Loucy (cell line): ENCODE results near the gene ARHGAP26.

ENCODE experiments used
- H2AFZ ChIP-seq: fragments of 200-600 bp; sonication (generic); 2 replicates; pipeline ENCODE4 v1.6.0; 2016; ENCODE audit warnings: antibody characterized with exemption, mild to moderate bottlenecking, low read length, moderate library complexity
- H3F3A ChIP-seq: fragments of 200-600 bp; 2 replicates; pipeline ENCODE4 v1.6.0; 2016; ENCODE audit warnings: antibody characterized with exemption, low read depth, mild to moderate bottlenecking
- H3K27me3 ChIP-seq: fragments of 200-600 bp; sonication (generic); 2 replicates; pipeline ENCODE4 v1.6.1; 2014; ENCODE audit warnings: low read length, mild to moderate bottlenecking; ENCODE audit not compliant: insufficient read depth, poor library complexity, severe bottlenecking
- H3K36me3 ChIP-seq: fragments of 200-600 bp; sonication (generic); 2 replicates; pipeline ENCODE4 v1.6.1; 2016; ENCODE audit warnings: low read length; ENCODE audit not compliant: insufficient read depth
- H3K4me1 ChIP-seq: fragments of 200-600 bp; sonication (generic); 2 replicates; pipeline ENCODE4 v1.5.1; 2014; ENCODE audit warnings: low read length, mild to moderate bottlenecking; ENCODE audit not compliant: insufficient read depth, poor library complexity, severe bottlenecking
- H3K4me2 ChIP-seq: fragments of 200-600 bp; sonication (generic); 2 replicates; pipeline ENCODE4 v1.6.0; 2014; ENCODE audit warnings: antibody characterized with exemption, low read length, low read depth, mild to moderate bottlenecking; ENCODE audit not compliant: poor library complexity, severe bottlenecking
- H3K4me3 ChIP-seq: fragments of 200-600 bp; sonication (generic); 2 replicates; pipeline ENCODE4 v1.5.1; 2014; ENCODE audit warnings: low read length, mild to moderate bottlenecking, mixed read lengths; ENCODE audit not compliant: poor library complexity, severe bottlenecking
- H3K79me2 ChIP-seq: fragments of 200-600 bp; sonication (generic); 2 replicates; pipeline ENCODE4 v1.6.1; 2014; ENCODE audit warnings: low read length; ENCODE audit not compliant: insufficient read depth
- H3K9ac ChIP-seq: fragments of 200-600 bp; sonication (generic); 2 replicates; pipeline ENCODE4 v1.6.0; 2014; ENCODE audit warnings: mild to moderate bottlenecking, low read depth, low read length, moderate library complexity; ENCODE audit not compliant: poor library complexity, severe bottlenecking
- H3K9me2 ChIP-seq: fragments of 200-600 bp; sonication (generic); replicated peaks from 2 replicates; pipeline ENCODE4 v1.6.1; 2016; ENCODE audit warnings: low read depth, low read length, mixed read lengths
- H3K9me3 ChIP-seq: fragments of 200-600 bp; sonication (generic); 2 replicates; pipeline ENCODE4 v1.6.1; 2014; ENCODE audit warnings: mild to moderate bottlenecking, antibody characterized with exemption, low read length, low read depth; ENCODE audit not compliant: insufficient read depth
- H4K20me1 ChIP-seq: fragments of 200-600 bp; sonication (generic); 2 replicates; pipeline ENCODE4 v1.6.0; 2014; ENCODE audit warnings: antibody characterized with exemption, low read length, mild to moderate bottlenecking; ENCODE audit not compliant: insufficient read depth, poor library complexity, severe bottlenecking
- EZH2phosphoT487 ChIP-seq: fragments of 200-600 bp; IDR thresholded peaks from 2 replicates; pipeline ENCODE4 v1.6.1; 2018; ENCODE audit warnings: antibody characterized with exemption, mild to moderate bottlenecking, moderate library complexity, borderline replicate concordance
- TF ChIP-seq, protein P1 (sequence below): fragments of 200-600 bp; sonication (generic); conservative IDR thresholded peaks from 2 replicates; pipeline ENCODE4 v1.5.1; 2014; ENCODE audit warnings: mild to moderate bottlenecking, antibody characterized with exemption, low read length

Gene ARHGAP26

DNA sequence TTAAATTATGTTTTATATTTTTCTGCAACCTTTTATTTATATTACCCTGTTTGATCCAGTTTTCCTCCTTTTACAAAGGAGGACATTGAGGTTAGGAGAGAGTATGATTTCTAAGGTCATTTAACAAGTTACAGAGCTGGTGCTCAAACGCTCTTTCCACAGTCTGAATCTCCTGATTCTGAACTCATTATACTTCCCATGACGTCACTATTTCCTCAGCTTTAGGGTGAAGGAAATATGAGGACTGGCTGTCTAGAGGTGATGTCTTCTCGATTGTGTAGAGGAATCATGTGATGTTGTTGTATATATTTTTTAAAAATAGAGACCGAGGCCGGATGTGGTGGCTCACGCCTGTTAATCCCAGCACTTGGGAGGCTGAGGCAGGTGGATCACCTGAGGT, 140.0 kb downstream of the ARHGAP26 start:
- Histone ChIP-seq H3K79me2 (no peaks in the 10 kb centered on the region), H4K20me1 (no peaks in the 10 kb centered on the region), H3K4me2 (no peak overlapping the region), H3K9me2 (no peaks in the 10 kb centered on the region), H3K4me3 (no peak overlapping the region), H3K27me3 (no peaks in the 10 kb centered on the region), H2AFZ (no peak overlapping the region), H3K9ac (no peak overlapping the region), H3F3A (no peaks in the 10 kb centered on the region), H3K4me1 (no peaks in the 10 kb centered on the region), H3K9me3 (no peaks in the 10 kb centered on the region), H3K36me3 (peaks cover 44% of the 10 kb centered on the region)
- TF ChIP-seq EZH2phosphoT487: no peak
- TF ChIP-seq, protein P1, sequence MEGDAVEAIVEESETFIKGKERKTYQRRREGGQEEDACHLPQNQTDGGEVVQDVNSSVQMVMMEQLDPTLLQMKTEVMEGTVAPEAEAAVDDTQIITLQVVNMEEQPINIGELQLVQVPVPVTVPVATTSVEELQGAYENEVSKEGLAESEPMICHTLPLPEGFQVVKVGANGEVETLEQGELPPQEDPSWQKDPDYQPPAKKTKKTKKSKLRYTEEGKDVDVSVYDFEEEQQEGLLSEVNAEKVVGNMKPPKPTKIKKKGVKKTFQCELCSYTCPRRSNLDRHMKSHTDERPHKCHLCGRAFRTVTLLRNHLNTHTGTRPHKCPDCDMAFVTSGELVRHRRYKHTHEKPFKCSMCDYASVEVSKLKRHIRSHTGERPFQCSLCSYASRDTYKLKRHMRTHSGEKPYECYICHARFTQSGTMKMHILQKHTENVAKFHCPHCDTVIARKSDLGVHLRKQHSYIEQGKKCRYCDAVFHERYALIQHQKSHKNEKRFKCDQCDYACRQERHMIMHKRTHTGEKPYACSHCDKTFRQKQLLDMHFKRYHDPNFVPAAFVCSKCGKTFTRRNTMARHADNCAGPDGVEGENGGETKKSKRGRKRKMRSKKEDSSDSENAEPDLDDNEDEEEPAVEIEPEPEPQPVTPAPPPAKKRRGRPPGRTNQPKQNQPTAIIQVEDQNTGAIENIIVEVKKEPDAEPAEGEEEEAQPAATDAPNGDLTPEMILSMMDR: no peak

DNA sequence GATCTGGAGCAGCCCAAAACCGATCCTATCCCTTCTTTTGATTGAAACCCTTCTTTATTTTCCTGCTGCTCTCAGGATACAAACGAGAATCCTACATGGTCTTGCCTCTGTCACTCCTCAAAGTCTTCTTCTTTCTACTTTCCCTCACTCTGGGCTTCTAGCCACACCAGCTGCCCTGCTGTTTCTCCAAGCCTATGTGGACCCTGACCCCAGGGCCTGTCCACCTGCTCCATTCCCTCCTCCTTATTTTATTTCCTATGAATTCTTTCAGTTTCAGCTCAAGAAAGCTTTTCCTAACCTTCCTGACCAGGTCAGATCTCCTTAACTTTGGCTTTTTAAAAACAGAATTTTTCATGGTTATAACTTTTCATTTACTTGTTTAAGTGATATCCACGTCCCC, 141.0 kb downstream of the ARHGAP26 start:
- no peaks in the 10 kb centered on the region for H3K79me2 ChIP-seq
- no peaks in the 10 kb centered on the region for H3K9me2 ChIP-seq
- TF ChIP-seq, protein P1: no peak
- no peak for TF ChIP-seq EZH2phosphoT487
- no peaks in the 10 kb centered on the region for H3F3A ChIP-seq
- no peaks in the 10 kb centered on the region for H3K9me3 ChIP-seq
- no peak overlapping the region for H2AFZ ChIP-seq
- peaks cover 38% of the 10 kb centered on the region for H3K36me3 ChIP-seq
- no peak overlapping the region for H3K9ac ChIP-seq
- H3K4me2 ChIP-seq: no peak overlapping the region
- no peaks in the 10 kb centered on the region for H3K27me3 ChIP-seq
- H4K20me1 ChIP-seq: no peaks in the 10 kb centered on the region
- no peak overlapping the region for H3K4me3 ChIP-seq
- no peaks in the 10 kb centered on the region for H3K4me1 ChIP-seq

DNA sequence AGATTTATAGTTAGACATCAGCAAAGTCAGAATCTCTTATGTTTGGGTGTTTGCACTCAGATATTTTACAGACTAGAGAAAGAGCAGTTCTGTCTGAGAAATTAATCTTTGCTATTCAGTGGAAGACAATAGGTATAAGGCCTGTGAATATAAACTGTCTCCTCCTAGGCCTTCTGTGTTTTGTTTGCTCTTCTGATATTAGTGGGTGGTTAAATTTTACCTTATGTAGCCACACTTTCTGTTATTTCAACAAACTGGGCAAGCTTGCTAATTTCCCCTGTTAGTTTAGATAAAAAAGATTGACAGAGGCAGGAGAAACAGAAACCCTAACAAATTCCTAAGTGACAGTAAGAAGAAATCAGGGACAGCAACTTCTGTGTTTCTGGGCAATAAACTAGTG, 141.6 kb downstream of the ARHGAP26 start:
- no peaks in the 10 kb centered on the region for H3K9me3 ChIP-seq
- H3K79me2 ChIP-seq: no peaks in the 10 kb centered on the region
- H3F3A ChIP-seq: no peaks in the 10 kb centered on the region
- peaks cover 32% of the 10 kb centered on the region; the same call in 1 of the 2 replicates for H3K36me3 ChIP-seq
- no peak overlapping the region for H3K4me2 ChIP-seq
- H3K9ac ChIP-seq: no peak overlapping the region
- no peaks in the 10 kb centered on the region for H4K20me1 ChIP-seq
- no peaks in the 10 kb centered on the region for H3K4me1 ChIP-seq
- no peak overlapping the region for H2AFZ ChIP-seq
- H3K4me3 ChIP-seq: no peak overlapping the region
- H3K9me2 ChIP-seq: no peaks in the 10 kb centered on the region
- H3K27me3 ChIP-seq: no peaks in the 10 kb centered on the region
- no peak for TF ChIP-seq EZH2phosphoT487
- TF ChIP-seq, protein P1: no peak
